Prostate gland (tissue), 2 donors: ENCODE data around the gene WBP1.

ENCODE experiments used
- POLR2A ChIP-seq: fragments of 450-650 bp; IDR thresholded peaks from one replicate; pipeline ENCODE4 v1.6.1; 2016; ENCODE audit warnings: antibody characterized with exemption, mild to moderate bottlenecking
- POLR2AphosphoS5 ChIP-seq: sonication (generic); formaldehyde crosslinking; IDR thresholded peaks from one replicate; pipeline ENCODE4 v1.6.1; 2017; ENCODE audit warnings: antibody characterized with exemption
- TF ChIP-seq, protein P1 (sequence below), 4 experiments: fragments of 200-600 bp in 2 of 4; fragments of 450-650 bp in 2 of 4; sonication (generic) in 2 of 4; IDR thresholded peaks; 1 replicate in 3 of 4; 2 replicates in 1 of 4; pipeline ENCODE4 v1.5.1; 2016 to 2019; ENCODE audit warnings: antibody characterized with exemption in 4 of 4, mild to moderate bottlenecking in 2 of 4, moderate library complexity in 2 of 4

DNA sequence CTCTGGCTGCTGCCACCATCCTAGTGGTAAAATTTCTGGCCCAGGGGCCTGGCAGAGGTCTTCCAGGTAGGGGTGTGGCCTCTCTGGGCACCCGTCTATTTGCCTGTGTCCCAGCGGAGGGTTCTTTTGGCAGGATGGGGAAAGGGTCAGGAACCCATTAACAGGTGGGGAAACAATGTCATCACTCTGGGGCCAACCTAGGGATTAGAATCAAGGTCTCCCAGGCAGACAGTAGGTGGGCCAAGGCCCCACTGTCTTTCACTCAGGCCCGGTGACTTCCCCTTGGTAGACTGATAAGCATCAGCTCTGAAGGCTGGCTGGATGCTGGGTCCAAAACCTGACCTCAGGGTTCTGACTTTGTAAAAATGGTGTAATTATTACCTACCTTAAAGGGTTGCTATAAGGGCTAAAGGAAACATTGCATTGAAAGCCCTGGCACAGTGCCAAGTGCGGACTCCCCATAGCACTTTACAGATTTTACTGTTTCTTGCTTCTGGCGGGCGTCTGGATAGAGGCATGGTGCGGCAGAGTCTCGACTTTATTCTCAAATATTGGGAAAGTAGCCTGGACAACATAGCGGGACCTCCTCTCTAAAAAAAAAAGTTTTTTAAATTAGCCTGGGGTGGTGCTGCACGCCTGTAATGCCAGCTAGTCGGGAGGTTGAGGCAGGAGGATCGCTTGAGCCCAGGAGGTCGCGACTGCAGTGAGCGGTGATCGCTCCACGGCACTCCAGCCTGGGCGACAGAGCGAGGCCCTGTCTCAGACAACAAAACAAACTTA, 38.9 kb downstream of the WBP1 start:
- no peak for TF ChIP-seq POLR2A
- TF ChIP-seq, protein P1, sequence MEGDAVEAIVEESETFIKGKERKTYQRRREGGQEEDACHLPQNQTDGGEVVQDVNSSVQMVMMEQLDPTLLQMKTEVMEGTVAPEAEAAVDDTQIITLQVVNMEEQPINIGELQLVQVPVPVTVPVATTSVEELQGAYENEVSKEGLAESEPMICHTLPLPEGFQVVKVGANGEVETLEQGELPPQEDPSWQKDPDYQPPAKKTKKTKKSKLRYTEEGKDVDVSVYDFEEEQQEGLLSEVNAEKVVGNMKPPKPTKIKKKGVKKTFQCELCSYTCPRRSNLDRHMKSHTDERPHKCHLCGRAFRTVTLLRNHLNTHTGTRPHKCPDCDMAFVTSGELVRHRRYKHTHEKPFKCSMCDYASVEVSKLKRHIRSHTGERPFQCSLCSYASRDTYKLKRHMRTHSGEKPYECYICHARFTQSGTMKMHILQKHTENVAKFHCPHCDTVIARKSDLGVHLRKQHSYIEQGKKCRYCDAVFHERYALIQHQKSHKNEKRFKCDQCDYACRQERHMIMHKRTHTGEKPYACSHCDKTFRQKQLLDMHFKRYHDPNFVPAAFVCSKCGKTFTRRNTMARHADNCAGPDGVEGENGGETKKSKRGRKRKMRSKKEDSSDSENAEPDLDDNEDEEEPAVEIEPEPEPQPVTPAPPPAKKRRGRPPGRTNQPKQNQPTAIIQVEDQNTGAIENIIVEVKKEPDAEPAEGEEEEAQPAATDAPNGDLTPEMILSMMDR (IDR thresholded peaks at IDR 0.05), result no peak
- TF ChIP-seq POLR2AphosphoS5, result no peak
